ENCODE results near the gene PLCL1. TPM values are rescaled to one million over a fixed set of nuclear protein-coding genes. Genes with fewer than 3 reads are reported as not detected.

PLCL1 gene
- total and polyA plus RNA-seq, 5 donors = 19.5 to 70.1 (median 45.0) TPM

GRCh38 chr2:197941715-197942114 lies 137.3 kb downstream of the PLCL1 start:
- WGBS = 84% methylated on average over 1 of the region's 1 CpG
- H3K9me3 ChIP-seq (ENCODE audit: control insufficient read depth, low read length) = no peaks in the 10 kb centered on the region
- no peak overlapping the region for H3K4me3 ChIP-seq (ENCODE audit: low read length)
- H3K4me1 ChIP-seq (ENCODE audit: control insufficient read depth, insufficient read depth, low read length) = peaks cover 2% of the 10 kb centered on the region
- H3K27ac ChIP-seq (ENCODE audit: low read length) = no peak overlapping the region
- no peaks in the 10 kb centered on the region for H3K27me3 ChIP-seq (ENCODE audit: control insufficient read depth, insufficient read depth)
- no peak for DNase-seq
- intact Hi-C loops (cut with DNase I) = loop anchor here in 1 of 4 donors (10.0 kb wide), 1 partner anchor 47 kb away; no protein-coding TSS in a partner anchor
- ATAC-seq = no peak

GRCh38 chr2:197943731-197944130 lies 139.3 kb downstream of the PLCL1 start:
- DNase-seq (no peak), ATAC-seq (no peak)
- Histone ChIP-seq H3K27me3 (ENCODE audit: control insufficient read depth, insufficient read depth) (no peaks in the 10 kb centered on the region), H3K4me1 (ENCODE audit: control insufficient read depth, insufficient read depth, low read length) (peaks cover 7% of the 10 kb centered on the region), H3K9me3 (ENCODE audit: control insufficient read depth, low read length) (no peaks in the 10 kb centered on the region), H3K27ac (ENCODE audit: low read length) (no peak overlapping the region), H3K4me3 (ENCODE audit: low read length) (no peak overlapping the region)
- 100% methylated on average over 1 of the region's 1 CpG for WGBS
- intact Hi-C loops (cut with DNase I) = loop anchor here in 1 of 4 donors (10.0 kb wide), 1 partner anchor 49 kb away; no protein-coding TSS in a partner anchor

- Histone ChIP-seq H3K27ac (ENCODE audit: low read length) (no peak overlapping the region), H3K4me3 (ENCODE audit: low read length) (no peak overlapping the region), H3K9me3 (ENCODE audit: control insufficient read depth, low read length) (no peaks in the 10 kb centered on the region), H3K27me3 (ENCODE audit: control insufficient read depth, insufficient read depth) (no peaks in the 10 kb centered on the region), H3K4me1 (ENCODE audit: control insufficient read depth, insufficient read depth, low read length) (peaks cover 9% of the 10 kb centered on the region)
- ATAC-seq (no peak), DNase-seq (no peak)
- intact Hi-C loops (cut with DNase I) = loop anchor here in 1 of 4 donors (10.0 kb wide), 1 partner anchor 50 kb away; no protein-coding TSS in a partner anchor
- WGBS = 36% methylated on average over 2 of the region's 2 CpGs
Measured at GRCh38 chr2:197944416-197945096, 140.2 kb downstream of the PLCL1 start.

- intact Hi-C loops (cut with DNase I) = loop anchor here in 1 of 4 donors (10.0 kb wide), 1 partner anchor 52 kb away; no protein-coding TSS in a partner anchor
- H3K4me3 ChIP-seq (ENCODE audit: low read length) = no peak overlapping the region
- H3K27me3 ChIP-seq (ENCODE audit: control insufficient read depth, insufficient read depth) = no peaks in the 10 kb centered on the region
- peaks cover 11% of the 10 kb centered on the region for H3K4me1 ChIP-seq (ENCODE audit: control insufficient read depth, insufficient read depth, low read length)
- DNase-seq (peak in 1 of 3 donors; percentile 14), ATAC-seq (no peak)
- H3K27ac ChIP-seq (ENCODE audit: low read length) = no peak overlapping the region
- WGBS = 60% methylated on average over 2 of the region's 2 CpGs
- no peaks in the 10 kb centered on the region for H3K9me3 ChIP-seq (ENCODE audit: control insufficient read depth, low read length)
Measured at GRCh38 chr2:197946562-197946961, 142.2 kb downstream of the PLCL1 start.

- intact Hi-C loops (cut with DNase I) = loop anchor here in 1 of 4 donors (10.0 kb wide), 1 partner anchor 52 kb away; no protein-coding TSS in a partner anchor
- 78% methylated on average over 3 of the region's 3 CpGs for WGBS
- H3K4me1 ChIP-seq (ENCODE audit: control insufficient read depth, insufficient read depth, low read length) = peaks cover 11% of the 10 kb centered on the region
- no peak for ATAC-seq
- H3K27me3 ChIP-seq (ENCODE audit: control insufficient read depth, insufficient read depth) = no peaks in the 10 kb centered on the region
- peak in 1 of 3 donors; percentile 13 for DNase-seq
- H3K9me3 ChIP-seq (ENCODE audit: control insufficient read depth, low read length) = no peaks in the 10 kb centered on the region
- no peak overlapping the region for H3K4me3 ChIP-seq (ENCODE audit: low read length)
- H3K27ac ChIP-seq (ENCODE audit: low read length) = no peak overlapping the region
Measured at GRCh38 chr2:197947219-197947757, 142.9 kb downstream of the PLCL1 start.

GRCh38 chr2:197949224-197949623 lies 144.8 kb downstream of the PLCL1 start:
- no peaks in the 10 kb centered on the region for H3K9me3 ChIP-seq (ENCODE audit: control insufficient read depth, low read length)
- no peaks in the 10 kb centered on the region for H3K27me3 ChIP-seq (ENCODE audit: control insufficient read depth, insufficient read depth)
- no peak overlapping the region for H3K27ac ChIP-seq (ENCODE audit: low read length)
- H3K4me1 ChIP-seq (ENCODE audit: control insufficient read depth, insufficient read depth, low read length) = peaks cover 11% of the 10 kb centered on the region
- ATAC-seq = no peak
- DNase-seq = no peak
- intact Hi-C loops (cut with DNase I) = loop anchor here in 1 of 4 donors (10.0 kb wide), 1 partner anchor 54 kb away; no protein-coding TSS in a partner anchor
- H3K4me3 ChIP-seq (ENCODE audit: low read length) = no peak overlapping the region

- intact Hi-C loops (cut with DNase I) = loop anchor here in 1 of 4 donors (10.0 kb wide), 1 partner anchor 145 kb away; the partner anchor contains the start of gene PLCL1
- no peaks in the 10 kb centered on the region for H3K27me3 ChIP-seq (ENCODE audit: control insufficient read depth, insufficient read depth)
- H3K4me3 ChIP-seq (ENCODE audit: low read length) = no peak overlapping the region
- no peak overlapping the region for H3K27ac ChIP-seq (ENCODE audit: low read length)
- WGBS = 85% methylated on average over 3 of the region's 3 CpGs
- H3K4me1 ChIP-seq (ENCODE audit: control insufficient read depth, insufficient read depth, low read length) = peaks cover 11% of the 10 kb centered on the region
- ATAC-seq = no peak
- no peaks in the 10 kb centered on the region for H3K9me3 ChIP-seq (ENCODE audit: control insufficient read depth, low read length)
- no peak for DNase-seq
Measured at GRCh38 chr2:197950006-197950405, 145.6 kb downstream of the PLCL1 start.

GRCh38 chr2:197950724-197951123 lies 146.3 kb downstream of the PLCL1 start:
- intact Hi-C loops (cut with DNase I) = loop anchor here in 1 of 4 donors (10.0 kb wide), 1 partner anchor 146 kb away; the partner anchor contains the start of gene PLCL1
- no peaks in the 10 kb centered on the region for H3K9me3 ChIP-seq (ENCODE audit: control insufficient read depth, low read length)
- no peaks in the 10 kb centered on the region for H3K27me3 ChIP-seq (ENCODE audit: control insufficient read depth, insufficient read depth)
- H3K27ac ChIP-seq (ENCODE audit: low read length) = no peak overlapping the region
- DNase-seq (no peak), ATAC-seq (no peak)
- no peak overlapping the region for H3K4me3 ChIP-seq (ENCODE audit: low read length)
- peaks cover 11% of the 10 kb centered on the region for H3K4me1 ChIP-seq (ENCODE audit: control insufficient read depth, insufficient read depth, low read length)
- 81% methylated on average over 1 of the region's 1 CpG for WGBS

GRCh38 chr2:197952540-197953202 lies 148.3 kb downstream of the PLCL1 start:
- no peak overlapping the region for H3K4me3 ChIP-seq (ENCODE audit: low read length)
- no peak for DNase-seq
- no peak overlapping the region for H3K27ac ChIP-seq (ENCODE audit: low read length)
- no peak for ATAC-seq
- WGBS = 87% methylated on average over 5 of the region's 5 CpGs
- no peaks in the 10 kb centered on the region for H3K9me3 ChIP-seq (ENCODE audit: control insufficient read depth, low read length)
- intact Hi-C loops (cut with DNase I) = loop anchor here in 1 of 4 donors (10.0 kb wide), 1 partner anchor 148 kb away; the partner anchor contains the start of gene PLCL1
- H3K27me3 ChIP-seq (ENCODE audit: control insufficient read depth, insufficient read depth) = no peaks in the 10 kb centered on the region
- H3K4me1 ChIP-seq (ENCODE audit: control insufficient read depth, insufficient read depth, low read length) = peaks cover 7% of the 10 kb centered on the region

- no peaks in the 10 kb centered on the region for H3K9me3 ChIP-seq (ENCODE audit: control insufficient read depth, low read length)
- H3K4me1 ChIP-seq (ENCODE audit: control insufficient read depth, insufficient read depth, low read length) = peaks cover 4% of the 10 kb centered on the region
- H3K27ac ChIP-seq (ENCODE audit: low read length) = no peak overlapping the region
- intact Hi-C loops (cut with DNase I) = loop anchor here in 1 of 4 donors (10.0 kb wide), 1 partner anchor 150 kb away; the partner anchor contains the start of gene PLCL1
- no peaks in the 10 kb centered on the region for H3K27me3 ChIP-seq (ENCODE audit: control insufficient read depth, insufficient read depth)
- H3K4me3 ChIP-seq (ENCODE audit: low read length) = no peak overlapping the region
- DNase-seq (no peak), ATAC-seq (no peak)
- WGBS = 69% methylated on average over 4 of the region's 4 CpGs
Measured at GRCh38 chr2:197954328-197954727, 149.9 kb downstream of the PLCL1 start.

All from right cardiac atrium (tissue), 5 donors.